K562 treated with DMSO at 1 percent for 24 hours (cell line): ENCODE measurements around the gene CCHCR1. TPM values are rescaled to one million over a fixed set of nuclear protein-coding genes. Genes with fewer than 3 reads are reported as not detected.

Source experiments
- total RNA-seq: library from RNA; unstranded; fragments of 300-600 nt; gene quantifications from 2 replicates; pipeline ENCODE4 v1.2.3, GENCODE V29; 2022; ENCODE audit warnings: low read depth; ENCODE audit not compliant: insufficient read depth

CCHCR1 gene
- total RNA-seq, result 39.6 and 47.7 TPM in 2 replicates

GRCh38 chr6:31157513-31158139 is at the start of gene CCHCR1:
Gene CCHCR1 (minus strand): TSS chr6:31157802. CDS start chr6:31157600, 202 bp downstream.

GRCh38 chr6:31170600-31170881 is 12.9 kb upstream of the CCHCR1 start, which contains the start of gene POU5F1:
Gene POU5F1 (minus strand): TSS chr6:31170682. CDS start chr6:31170620, 62 bp downstream.

GRCh38 chr6:31158140-31158862 is 699 bp upstream of the CCHCR1 start, which contains the start of gene TCF19:
Gene TCF19 (plus strand): TSS chr6:31158589. CDS start chr6:31159470, 881 bp downstream.

GRCh38 chr6:31138982-31139381 is 18.6 kb downstream of the CCHCR1 start, which contains the start of gene PSORS1C2:
Gene PSORS1C2 (minus strand): TSS chr6:31139066. CDS start chr6:31139026, 40 bp downstream.

GRCh38 chr6:31120151-31120915 is 37.3 kb downstream of the CCHCR1 start, which contains the start of gene CDSN:
Gene CDSN (minus strand): TSS chr6:31120446. CDS start chr6:31120419, 27 bp downstream.

GRCh38 chr6:31114541-31114878 is 43.1 kb downstream of the CCHCR1 start, which contains the start of gene PSORS1C1:
Gene PSORS1C1 (plus strand): TSS chr6:31114800. CDS start chr6:31129633, 14,833 bp downstream.

GRCh38 chr6:31112478-31112877 is 45.1 kb downstream of the CCHCR1 start, which contains the start of gene C6orf15:
Gene C6orf15 (minus strand): TSS chr6:31112575. CDS start chr6:31112555, 20 bp downstream.

Other genes starting within 250 kb of the CCHCR1 start
- 43.0 and 44.3 TPM in 2 replicates for gene GTF2H4, start 249.6 kb downstream of the CCHCR1 start, total RNA-seq
- 59.2 and 63.7 TPM in 2 replicates for gene VARS2, start 243.6 kb downstream of the CCHCR1 start, total RNA-seq
- gene SFTA2, start 225.6 kb downstream of the CCHCR1 start, total RNA-seq, result not detected in 2 replicates
- 0.05 TPM in 1 of 2 replicates, not detected in the other for gene MUCL3, start 216.8 kb downstream of the CCHCR1 start, total RNA-seq
- not detected in 2 replicates for gene MUC21, start 174.1 kb downstream of the CCHCR1 start, total RNA-seq
- gene MUC22, start 147.3 kb downstream of the CCHCR1 start, total RNA-seq, result not detected in 2 replicates
- not detected in 2 replicates for gene C6orf15, start 45.2 kb downstream of the CCHCR1 start, total RNA-seq
- not detected in 2 replicates for gene PSORS1C1, start 43.0 kb downstream of the CCHCR1 start, total RNA-seq
- gene CDSN, start 37.4 kb downstream of the CCHCR1 start, total RNA-seq, result not detected in 2 replicates
- not detected in 2 replicates for gene PSORS1C2, start 18.7 kb downstream of the CCHCR1 start, total RNA-seq
- 72.6 and 76.1 TPM in 2 replicates for gene TCF19, start 787 bp upstream of the CCHCR1 start, total RNA-seq
- gene POU5F1, start 12.9 kb upstream of the CCHCR1 start, total RNA-seq, result 0.91 and 1.3 TPM in 2 replicates
- 36.6 and 38.4 TPM in 2 replicates for gene HLA-C, start 114.3 kb upstream of the CCHCR1 start, total RNA-seq
- gene HLA-B, start 199.4 kb upstream of the CCHCR1 start, total RNA-seq, result 11.8 and 12.1 TPM in 2 replicates
- 27.3 and 32.0 TPM in 2 replicates for gene MICA, start 245.8 kb upstream of the CCHCR1 start, total RNA-seq